Keratinocyte (primary cell): Measurements from ENCODE around the gene FOXR1. TPM values are rescaled to one million over a fixed set of nuclear protein-coding genes. Genes with fewer than 3 reads are reported as not detected.

Experiments used
- DNase-seq: peaks from one replicate; pipeline ENCODE4 v3.0.0-alpha.2; 2011; ENCODE audit warnings: low read depth, missing footprints, low spot score
- FAIRE-seq: peaks from 2 replicates; lab custom pipeline; 2011; peaks lifted over from hg19 to GRCh38; lab: Jason Lieb, UNC
- H2AFZ ChIP-seq: 2 replicates; pipeline ENCODE4 v1.6.0; 2012; ENCODE audit warnings: low read length, control low read depth, inconsistent platforms; ENCODE audit not compliant: control insufficient read depth
- H3K27ac ChIP-seq: 2 replicates; pipeline ENCODE4 v1.5.1; 2011; ENCODE audit warnings: low read length; ENCODE audit not compliant: control insufficient read depth, insufficient read depth
- H3K27me3 ChIP-seq: 3 replicates; pipeline ENCODE4 v1.6.0; 2011; ENCODE audit warnings: low read length; ENCODE audit not compliant: control insufficient read depth, insufficient read depth; ENCODE audit errors: extremely low read depth
- H3K36me3 ChIP-seq, 2 experiments: 2 replicates in 1 of 2; 3 replicates in 1 of 2; pipeline ENCODE4 v1.5.1; 2011; ENCODE audit warnings: low read length in 2 of 2, mild to moderate bottlenecking in 1 of 2; ENCODE audit not compliant: control insufficient read depth in 2 of 2, insufficient read depth in 2 of 2; ENCODE audit errors: extremely low read depth in 1 of 2
- H3K4me1 ChIP-seq: 3 replicates; pipeline ENCODE4 v1.5.1; 2011; ENCODE audit warnings: low read length; ENCODE audit not compliant: control insufficient read depth, insufficient read depth; ENCODE audit errors: extremely low read depth
- H3K4me2 ChIP-seq: 3 replicates; pipeline ENCODE4 v1.6.0; 2011; ENCODE audit warnings: low read depth, low read length; ENCODE audit not compliant: control insufficient read depth, insufficient read depth; ENCODE audit errors: extremely low read depth
- H3K4me3 ChIP-seq, 3 experiments: fragments of 200-600 bp in 1 of 3; sonication (generic) in 1 of 3; 2 replicates in 2 of 3; 3 replicates in 1 of 3; pipeline ENCODE4 v1.5.1; 2011 to 2016; ENCODE audit warnings: low read length in 3 of 3, mild to moderate bottlenecking in 3 of 3, control low read depth in 2 of 3, inconsistent platforms in 1 of 3, low read depth in 1 of 3, mixed read lengths in 1 of 3, mixed run types in 1 of 3, moderate library complexity in 1 of 3; ENCODE audit not compliant: control insufficient read depth in 2 of 3, insufficient read depth in 2 of 3; ENCODE audit errors: extremely low read depth in 1 of 3
- H3K79me2 ChIP-seq: 2 replicates; pipeline ENCODE4 v1.6.0; 2012; ENCODE audit warnings: low read length; ENCODE audit not compliant: control insufficient read depth, insufficient read depth
- H3K9ac ChIP-seq: 3 replicates; pipeline ENCODE4 v1.6.0; 2011; ENCODE audit warnings: low read length; ENCODE audit not compliant: control insufficient read depth, insufficient read depth; ENCODE audit errors: extremely low read depth
- H3K9me1 ChIP-seq: 3 replicates; pipeline ENCODE4 v1.6.0; 2011; ENCODE audit warnings: low read length; ENCODE audit not compliant: control insufficient read depth, insufficient read depth; ENCODE audit errors: extremely low read depth
- H3K9me3 ChIP-seq: 2 replicates; pipeline ENCODE4 v1.5.1; 2012; ENCODE audit warnings: low read depth, low read length; ENCODE audit not compliant: control insufficient read depth
- H4K20me1 ChIP-seq: 3 replicates; pipeline ENCODE4 v1.6.0; 2011; ENCODE audit warnings: low read length; ENCODE audit not compliant: control insufficient read depth, insufficient read depth; ENCODE audit errors: extremely low read depth
- EZH2 ChIP-seq: IDR thresholded peaks from one replicate; pipeline ENCODE4 v1.6.1; 2012; ENCODE audit warnings: inconsistent platforms, mild to moderate bottlenecking, low read length, moderate library complexity
- dilution Hi-C: fragments of 300-500 bp; cut with MboI; formaldehyde crosslinking; loops from one replicate; pipeline ENCODE4 v1.7.0; 2020; ENCODE audit warnings: low sequenced_read_pairs; ENCODE audit not compliant: extremely low pct_ligation_motif_present
- polyA plus RNA-seq, 5 experiments: library from polyadenylated mRNA; depleted of rRNA in 3 of 5; stranded (reverse) in 3 of 5; stranded (forward) in 1 of 5; unstranded in 1 of 5; fragments of >200 nt; gene quantifications; 1 replicate in 1 of 5; 2 replicates in 3 of 5; 3 replicates in 1 of 5; pipeline versions ENCODE4 v1.2.1 to v1.2.3, GENCODE V29; 2011 to 2012; ENCODE audit warnings: missing spikeins in 2 of 5, low read depth in 1 of 5, low replicate concordance in 1 of 5
- small RNA-seq, 3 experiments: library from RNA; depleted of rRNA; stranded (forward); fragments of <200 nt; gene quantifications; one replicate each; pipeline ENCODE3, GENCODE V24; 2012; ENCODE audit warnings: low read depth in 3 of 3, low replicate concordance in 1 of 3; ENCODE audit not compliant: insufficient read length in 3 of 3
- TF ChIP-seq, protein P1 (sequence below), 3 experiments: IDR thresholded peaks in 1 of 3; conservative IDR thresholded peaks in 1 of 3; optimal IDR thresholded peaks in 1 of 3; 2 replicates in 2 of 3; 3 replicates in 1 of 3; pipeline versions ENCODE3 to v1.5.1; 2011; ENCODE audit warnings: low read length in 3 of 3, mild to moderate bottlenecking in 3 of 3, moderate library complexity in 2 of 3, control low read depth in 1 of 3, inconsistent platforms in 1 of 3; ENCODE audit not compliant: insufficient read depth in 2 of 3; ENCODE audit errors: extremely low read depth in 1 of 3

The FOXR1 gene
- polyA plus RNA-seq, 1 donor (not counting 4 experiments of a cell fraction or from before 2014, with no cell fraction given), result not detected

DNA sequence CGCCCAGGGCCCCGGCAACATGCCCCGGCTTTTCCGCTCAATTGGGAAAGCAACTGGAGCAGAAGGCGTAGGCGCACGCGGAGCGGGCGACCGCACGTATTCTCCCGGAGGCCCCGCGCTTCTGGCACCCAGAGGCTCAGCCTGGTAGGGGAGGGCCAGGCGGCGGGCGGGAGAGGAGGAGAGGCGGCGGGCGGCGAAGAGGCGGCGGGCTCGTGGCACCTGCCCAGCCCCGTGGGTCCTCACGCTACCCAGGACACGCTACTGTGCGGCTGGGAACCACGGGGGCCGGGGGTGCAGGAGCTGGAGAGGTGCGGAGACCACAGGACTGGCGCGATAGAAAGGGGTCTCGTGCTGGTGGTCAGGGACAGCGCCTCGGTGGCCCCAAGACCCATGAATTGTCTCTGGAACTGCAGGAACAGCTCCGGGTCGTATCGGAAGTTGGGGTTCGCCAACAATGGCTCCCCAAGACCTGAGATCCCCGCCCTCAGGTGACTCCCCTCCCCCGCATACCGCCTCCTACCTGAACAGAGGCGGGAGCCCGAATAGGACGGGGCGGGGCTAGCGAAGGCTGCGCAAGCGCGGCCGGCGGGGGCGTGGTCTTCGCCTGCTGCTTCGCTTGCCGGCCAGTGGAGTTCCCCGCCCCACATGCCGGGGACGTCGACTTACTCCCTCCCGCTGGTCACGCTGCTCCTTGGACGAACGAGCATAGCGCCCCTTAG, 58.9 kb downstream of the FOXR1 start, which contains the start of gene SLC37A4:
TSS of gene SLC37A4 (minus strand) at position 549 of the 719 bp plus-strand sequence.
- H3K9me3 ChIP-seq, result no peaks in the 10 kb centered on the region
- peak within 1 kb of the TSS; percentile 95 for H3K4me2 ChIP-seq
- H3K36me3 ChIP-seq, result peaks cover 13 to 17% of the 10 kb centered on the region in 2 experiments
- DNase-seq (peak; percentile 92), FAIRE-seq (peak; percentile 85)
- no peaks in the 10 kb centered on the region for H4K20me1 ChIP-seq
- peak within 1 kb of the TSS; percentile 95 for H2AFZ ChIP-seq
- peak within 1 kb of the TSS; percentile 86 for H3K9ac ChIP-seq
- no peaks in the 10 kb centered on the region for H3K27me3 ChIP-seq
- H3K79me2 ChIP-seq, result peaks cover 9% of the 10 kb centered on the region
- no peaks in the 10 kb centered on the region for H3K9me1 ChIP-seq
- TF ChIP-seq, protein P1, sequence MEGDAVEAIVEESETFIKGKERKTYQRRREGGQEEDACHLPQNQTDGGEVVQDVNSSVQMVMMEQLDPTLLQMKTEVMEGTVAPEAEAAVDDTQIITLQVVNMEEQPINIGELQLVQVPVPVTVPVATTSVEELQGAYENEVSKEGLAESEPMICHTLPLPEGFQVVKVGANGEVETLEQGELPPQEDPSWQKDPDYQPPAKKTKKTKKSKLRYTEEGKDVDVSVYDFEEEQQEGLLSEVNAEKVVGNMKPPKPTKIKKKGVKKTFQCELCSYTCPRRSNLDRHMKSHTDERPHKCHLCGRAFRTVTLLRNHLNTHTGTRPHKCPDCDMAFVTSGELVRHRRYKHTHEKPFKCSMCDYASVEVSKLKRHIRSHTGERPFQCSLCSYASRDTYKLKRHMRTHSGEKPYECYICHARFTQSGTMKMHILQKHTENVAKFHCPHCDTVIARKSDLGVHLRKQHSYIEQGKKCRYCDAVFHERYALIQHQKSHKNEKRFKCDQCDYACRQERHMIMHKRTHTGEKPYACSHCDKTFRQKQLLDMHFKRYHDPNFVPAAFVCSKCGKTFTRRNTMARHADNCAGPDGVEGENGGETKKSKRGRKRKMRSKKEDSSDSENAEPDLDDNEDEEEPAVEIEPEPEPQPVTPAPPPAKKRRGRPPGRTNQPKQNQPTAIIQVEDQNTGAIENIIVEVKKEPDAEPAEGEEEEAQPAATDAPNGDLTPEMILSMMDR (optimal IDR thresholded peaks at IDR 0.05 in 1 of 3, IDR thresholded peaks at IDR 0.05 in 1 of 3, conservative IDR thresholded peaks at IDR 0.05 in 1 of 3; ENCODE audit: extremely low read depth in 1 of 3, insufficient read depth in 2 of 3, low read length in 3 of 3), result peak; percentile 91 to 95 (median 92)
- no peak for TF ChIP-seq EZH2
- dilution Hi-C loops, result no loop called here
- peak within 1 kb of the TSS; percentile 78 for H3K27ac ChIP-seq
- peak within 1 kb of the TSS; percentile 54 to 86 (median 84) for H3K4me3 ChIP-seq
- peaks cover 14% of the 10 kb centered on the region for H3K4me1 ChIP-seq

Small RNA genes within 50 kb of the gene (small RNA-seq; reads per million reads assigned to genes)
- 0 reads per million in 3 experiments for gene AP003392.2
- 0 reads per million in 3 experiments for gene RF00017
- gene RF00019, result 0 reads per million in 3 experiments
- 0 reads per million in 3 experiments for gene RN7SL688P

Other genes starting within 250 kb of the FOXR1 start
- 42.7 to 58.0 TPM (median 51.4 TPM) in 3 replicates for gene DDX6, start 180.6 kb upstream of the FOXR1 start, polyA plus RNA-seq
- gene CXCR5, start 87.9 kb upstream of the FOXR1 start, polyA plus RNA-seq, result not detected in 3 replicates
- 7.7 to 21.3 TPM (median 10.6 TPM) in 3 replicates for gene BCL9L, start 45.8 kb upstream of the FOXR1 start, polyA plus RNA-seq
- 0.13 to 0.25 TPM (median 0.20 TPM) in 3 replicates for gene UPK2, start 15.5 kb upstream of the FOXR1 start, polyA plus RNA-seq
- gene CENATAC, start 26.4 kb downstream of the FOXR1 start, polyA plus RNA-seq, result 11.9 to 22.6 TPM (median 14.9 TPM) in 3 replicates
- 650 to 2,463 TPM (median 978 TPM) in 3 replicates for gene RPS25, start 46.6 kb downstream of the FOXR1 start, polyA plus RNA-seq
- 113 to 121 TPM (median 119 TPM) in 3 replicates for gene TRAPPC4, start 47.0 kb downstream of the FOXR1 start, polyA plus RNA-seq
- 17.0 to 25.0 TPM (median 20.2 TPM) in 3 replicates for gene SLC37A4, start 59.1 kb downstream of the FOXR1 start, polyA plus RNA-seq
- 103 to 170 TPM (median 119 TPM) in 3 replicates for gene HYOU1, start 85.4 kb downstream of the FOXR1 start, polyA plus RNA-seq
- gene VPS11, start 96.1 kb downstream of the FOXR1 start, polyA plus RNA-seq, result 9.0 to 18.9 TPM (median 12.1 TPM) in 3 replicates
- gene HMBS, start 113.1 kb downstream of the FOXR1 start, polyA plus RNA-seq, result 43.5 to 52.0 TPM (median 48.7 TPM) in 3 replicates
- gene DPAGT1, start 130.1 kb downstream of the FOXR1 start, polyA plus RNA-seq, result 59.7 to 75.4 TPM (median 60.4 TPM) in 3 replicates
- 2.8 to 3.6 TPM (median 2.9 TPM) in 3 replicates for gene C2CD2L, start 135.6 kb downstream of the FOXR1 start, polyA plus RNA-seq
- gene HINFP, start 149.8 kb downstream of the FOXR1 start, polyA plus RNA-seq, result 15.6 to 21.9 TPM (median 18.5 TPM) in 3 replicates
- gene ABCG4, start 177.3 kb downstream of the FOXR1 start, polyA plus RNA-seq, result 0.14 to 0.27 TPM (median 0.21 TPM) in 3 replicates
- gene NLRX1, start 197.0 kb downstream of the FOXR1 start, polyA plus RNA-seq, result 8.1 to 11.3 TPM (median 9.0 TPM) in 3 replicates
- not detected in 3 replicates for gene NHERF4, start 213.7 kb downstream of the FOXR1 start, polyA plus RNA-seq
- gene CBL, start 234.6 kb downstream of the FOXR1 start, polyA plus RNA-seq, result 7.9 to 15.2 TPM (median 14.1 TPM) in 3 replicates